Measurements from ENCODE around the gene RIPK4. TPM values are rescaled to one million over a fixed set of nuclear protein-coding genes. Genes with fewer than 3 reads are reported as not detected.

The RIPK4 gene
- total RNA-seq, 1 donor from 2014 or later: not detected

DNA sequence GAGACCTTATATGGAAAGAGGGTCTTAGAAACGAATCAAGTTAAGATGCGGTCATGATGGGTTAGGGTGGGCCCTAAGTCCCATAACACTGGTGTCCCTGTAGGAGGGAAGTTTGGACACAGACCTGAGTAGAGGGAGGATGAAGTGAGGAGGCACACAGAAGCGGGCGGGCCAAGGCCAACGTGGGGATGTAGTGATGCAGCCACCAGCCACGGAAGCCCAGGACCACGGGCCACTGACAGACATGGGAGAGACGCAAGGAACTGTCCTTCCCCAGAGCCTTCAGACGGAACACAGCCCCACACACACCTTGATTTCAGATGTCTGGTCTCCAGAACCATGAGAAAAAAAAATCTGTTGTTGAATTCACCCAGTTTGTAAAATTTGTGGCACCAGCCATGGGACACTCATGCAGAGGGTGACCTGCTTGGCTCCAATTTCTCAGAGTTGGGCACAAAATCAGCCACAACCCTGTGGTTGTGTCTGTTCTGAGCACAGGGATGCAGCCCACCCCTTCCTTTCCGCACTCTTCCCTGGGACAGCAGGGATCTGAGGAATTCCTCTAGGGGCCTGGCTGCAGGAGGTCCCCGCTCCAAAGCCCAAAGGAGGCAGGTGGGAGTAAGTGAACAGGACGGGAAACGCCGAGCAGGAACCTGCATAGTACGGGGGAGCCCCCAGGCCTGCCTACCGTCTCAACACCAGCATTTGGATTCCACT lies 61.1 kb downstream of the RIPK4 start:
- TF ChIP-seq, protein P1, sequence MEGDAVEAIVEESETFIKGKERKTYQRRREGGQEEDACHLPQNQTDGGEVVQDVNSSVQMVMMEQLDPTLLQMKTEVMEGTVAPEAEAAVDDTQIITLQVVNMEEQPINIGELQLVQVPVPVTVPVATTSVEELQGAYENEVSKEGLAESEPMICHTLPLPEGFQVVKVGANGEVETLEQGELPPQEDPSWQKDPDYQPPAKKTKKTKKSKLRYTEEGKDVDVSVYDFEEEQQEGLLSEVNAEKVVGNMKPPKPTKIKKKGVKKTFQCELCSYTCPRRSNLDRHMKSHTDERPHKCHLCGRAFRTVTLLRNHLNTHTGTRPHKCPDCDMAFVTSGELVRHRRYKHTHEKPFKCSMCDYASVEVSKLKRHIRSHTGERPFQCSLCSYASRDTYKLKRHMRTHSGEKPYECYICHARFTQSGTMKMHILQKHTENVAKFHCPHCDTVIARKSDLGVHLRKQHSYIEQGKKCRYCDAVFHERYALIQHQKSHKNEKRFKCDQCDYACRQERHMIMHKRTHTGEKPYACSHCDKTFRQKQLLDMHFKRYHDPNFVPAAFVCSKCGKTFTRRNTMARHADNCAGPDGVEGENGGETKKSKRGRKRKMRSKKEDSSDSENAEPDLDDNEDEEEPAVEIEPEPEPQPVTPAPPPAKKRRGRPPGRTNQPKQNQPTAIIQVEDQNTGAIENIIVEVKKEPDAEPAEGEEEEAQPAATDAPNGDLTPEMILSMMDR (conservative IDR thresholded peaks at IDR 0.05): no peak

DNA sequence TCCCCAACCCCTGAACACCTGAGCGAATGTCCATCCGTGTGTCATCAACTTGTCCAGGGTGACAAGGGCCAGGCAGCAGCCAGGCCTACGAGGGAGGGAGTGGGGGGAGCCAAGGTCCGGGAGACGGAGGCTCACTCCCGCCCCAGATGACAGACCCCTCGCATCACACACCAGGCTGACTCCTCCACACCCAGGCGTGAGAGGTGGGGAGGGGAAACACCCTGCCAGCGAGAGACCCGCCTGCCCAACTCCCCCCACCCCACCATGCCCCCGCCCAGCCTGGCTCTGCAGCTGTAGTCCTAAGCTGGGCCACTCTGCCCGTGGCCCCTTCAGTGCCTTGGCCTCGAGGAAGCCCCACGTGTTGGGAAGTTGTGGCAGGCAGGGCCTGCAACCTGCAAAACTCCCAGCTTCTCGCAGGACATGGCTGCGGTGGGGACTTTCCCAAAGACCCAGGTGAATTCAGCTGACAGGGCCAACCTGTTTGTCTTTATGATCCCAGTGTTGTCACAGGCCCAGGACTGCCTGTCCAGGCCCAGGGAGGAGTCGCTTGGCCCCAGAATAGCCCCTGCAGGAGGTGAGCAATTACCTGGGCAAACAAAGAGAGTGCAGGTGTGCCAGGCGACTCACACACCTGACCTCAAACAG lies 62.9 kb downstream of the RIPK4 start:
- Mint-ChIP-seq H3K36me3 (ENCODE audit: low read depth) (no peaks in the 10 kb centered on the region), H3K9me3 (no peaks in the 10 kb centered on the region), H3K27me3 (ENCODE audit: low read depth) (peaks cover 5% of the 10 kb centered on the region), H3K4me3 (no peak overlapping the region), H3K4me1 (peaks cover 9% of the 10 kb centered on the region), H3K27ac (ENCODE audit: unreplicated experiment) (no peak overlapping the region)
- TF ChIP-seq, protein P1 (conservative IDR thresholded peaks at IDR 0.05): no peak
- DNase-seq (ENCODE audit: low read depth, low spot score): no peak

More for the DNA sequence above, 61.1 kb downstream of the RIPK4 start:
- Mint-ChIP-seq H3K4me1 (peaks cover 9% of the 10 kb centered on the region), H3K36me3 (ENCODE audit: low read depth) (no peaks in the 10 kb centered on the region), H3K27ac (ENCODE audit: unreplicated experiment) (peak overlapping the region; percentile 61), H3K27me3 (ENCODE audit: low read depth) (peaks cover 9% of the 10 kb centered on the region), H3K4me3 (no peak overlapping the region), H3K9me3 (no peaks in the 10 kb centered on the region)
- DNase-seq (ENCODE audit: low read depth, low spot score): no peak

DNA sequence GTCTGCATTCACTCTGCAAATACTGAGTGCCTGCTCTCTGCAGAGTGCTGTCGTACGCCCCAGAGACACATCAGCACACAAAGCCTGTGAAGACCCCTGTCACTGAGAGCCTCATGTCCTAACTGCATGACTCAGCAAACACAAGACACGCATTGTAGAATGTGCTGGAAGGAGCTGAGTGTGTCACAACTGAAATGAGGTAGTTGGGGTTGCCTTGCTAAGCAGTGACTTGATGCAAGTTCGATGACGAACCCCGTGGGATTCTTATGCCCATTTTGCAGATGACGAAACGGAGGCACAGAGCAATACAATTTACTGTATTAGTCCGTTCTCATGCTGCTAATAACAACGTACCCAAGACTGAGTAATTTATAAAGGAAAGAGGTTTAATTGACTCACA lies 65.1 kb downstream of the RIPK4 start:
- H3K9me3 Mint-ChIP-seq: no peaks in the 10 kb centered on the region
- H3K4me1 Mint-ChIP-seq: peaks cover 7% of the 10 kb centered on the region
- DNase-seq (ENCODE audit: low read depth, low spot score): no peak
- no peaks in the 10 kb centered on the region for H3K36me3 Mint-ChIP-seq (ENCODE audit: low read depth)
- no peak overlapping the region for H3K27ac Mint-ChIP-seq (ENCODE audit: unreplicated experiment)
- TF ChIP-seq, protein P1 (conservative IDR thresholded peaks at IDR 0.05): no peak
- peaks cover 2% of the 10 kb centered on the region for H3K27me3 Mint-ChIP-seq (ENCODE audit: low read depth)
- no peak overlapping the region for H3K4me3 Mint-ChIP-seq

DNA sequence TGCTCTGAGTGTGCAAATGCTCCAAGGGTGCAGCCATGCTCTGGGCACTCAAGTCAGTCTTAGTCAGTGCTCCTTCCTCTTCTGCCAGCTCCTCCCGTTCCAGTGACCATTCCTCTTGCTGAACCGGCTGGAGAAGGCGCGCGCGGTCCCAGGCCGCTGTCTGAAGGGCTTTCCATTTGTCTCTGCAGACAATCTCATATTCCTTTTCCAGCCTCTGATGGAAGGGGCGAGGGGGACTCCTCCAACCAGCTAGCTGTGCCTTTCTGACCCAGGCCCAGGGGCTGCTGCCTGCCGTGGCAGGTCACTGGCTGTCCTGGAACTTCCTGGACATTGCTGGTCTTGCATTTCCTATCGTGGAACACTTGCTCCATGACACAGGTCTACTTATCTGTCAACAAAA lies 67.5 kb downstream of the RIPK4 start:
- Mint-ChIP-seq H3K36me3 (ENCODE audit: low read depth) (no peaks in the 10 kb centered on the region), H3K27me3 (ENCODE audit: low read depth) (peaks cover 2% of the 10 kb centered on the region), H3K27ac (ENCODE audit: unreplicated experiment) (no peak overlapping the region), H3K4me3 (no peak overlapping the region), H3K4me1 (peaks cover 16% of the 10 kb centered on the region), H3K9me3 (peaks cover 4% of the 10 kb centered on the region)
- no peak for DNase-seq (ENCODE audit: low read depth, low spot score)
- TF ChIP-seq, protein P1 (conservative IDR thresholded peaks at IDR 0.05): no peak

DNA sequence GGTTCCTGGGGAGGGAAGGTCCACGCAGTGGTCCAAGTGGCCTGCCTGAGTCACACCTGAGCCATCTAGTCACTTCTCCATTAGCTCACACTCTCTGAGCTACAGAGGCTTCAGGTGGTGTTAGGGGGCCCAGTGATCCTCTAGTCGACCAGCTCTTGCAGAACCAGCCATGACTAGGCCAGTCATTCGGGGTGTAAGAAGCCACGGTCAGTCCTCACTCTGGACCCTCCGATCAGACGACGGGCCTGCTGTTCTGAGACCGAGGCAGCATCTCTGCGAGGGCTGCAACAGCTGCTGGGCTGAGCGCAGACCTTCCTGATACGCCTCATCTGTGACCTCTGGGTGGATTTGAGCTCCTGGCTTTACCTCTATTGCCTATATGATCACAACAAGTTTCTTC lies 68.8 kb downstream of the RIPK4 start:
- DNase-seq (ENCODE audit: low read depth, low spot score): no peak
- TF ChIP-seq, protein P1 (conservative IDR thresholded peaks at IDR 0.05): no peak
- H3K4me1 Mint-ChIP-seq: peaks cover 16% of the 10 kb centered on the region
- H3K4me3 Mint-ChIP-seq: no peak overlapping the region
- H3K27ac Mint-ChIP-seq (ENCODE audit: unreplicated experiment): no peak overlapping the region
- H3K36me3 Mint-ChIP-seq (ENCODE audit: low read depth): no peaks in the 10 kb centered on the region
- H3K9me3 Mint-ChIP-seq: peaks cover 9% of the 10 kb centered on the region
- H3K27me3 Mint-ChIP-seq (ENCODE audit: low read depth): peaks cover 2% of the 10 kb centered on the region
